Caco-2 (cell line): ENCODE results near the gene PDE4D. TPM values are rescaled to one million over a fixed set of nuclear protein-coding genes. Genes with fewer than 3 reads are reported as not detected.

Experiments used
- BruUV-seq: library from RNA; stranded (reverse); fragments of 400-500 nt; replicated peaks from 2 replicates; lab custom pipeline; 2021; lab: Mats Ljungman, UMichigan
- CTCF ChIA-PET: fragments of 300-600 bp; sonication (Branson Sonifier 250); formaldehyde crosslinking; loops from one replicate; lab custom pipeline; 2022; ENCODE audit warnings: antibody characterized with exemption; lab: Charles Lee
- POLR2A ChIA-PET: fragments of 300-600 bp; sonication (Branson Sonifier 250); formaldehyde crosslinking; loops from one replicate; lab custom pipeline; 2022; ENCODE audit warnings: antibody characterized with exemption; lab: Charles Lee
- DNase-seq, 2 experiments: peaks; one replicate each; pipeline versions ENCODE4 v3.0.0 to v3.0.0-alpha.2; 2020 to 2022
- H3K27me3 ChIP-seq: replicated peaks from 2 replicates; pipeline ENCODE4 v1.6.0; 2011; ENCODE audit warnings: low read length; ENCODE audit not compliant: control insufficient read depth, insufficient read depth
- H3K36me3 ChIP-seq: 2 replicates; pipeline ENCODE4 v1.5.1; 2011; ENCODE audit warnings: low read length; ENCODE audit not compliant: control insufficient read depth, insufficient read depth
- H3K4me1 ChIP-seq: fragments of 250-450 bp; sonication (Bioruptor Pico); 2 replicates; pipeline ENCODE4 v1.5.1; 2020; ENCODE audit warnings: mild to moderate bottlenecking
- H3K4me3 ChIP-seq: 2 replicates; pipeline ENCODE4 v1.5.1; 2011; ENCODE audit warnings: low read depth, mild to moderate bottlenecking, control low read depth, low read length
- H3K9me3 ChIP-seq: fragments of 250-450 bp; sonication (Bioruptor Pico); 2 replicates; pipeline ENCODE4 v1.5.1; 2020; ENCODE audit warnings: mild to moderate bottlenecking, moderate library complexity
- H3K27ac Mint-ChIP-seq: one replicate; pipeline ENCODE4 v1.8.0; 2022; ENCODE audit warnings: mixed read lengths; ENCODE audit not compliant: unreplicated experiment
- H3K27me3 Mint-ChIP-seq: one replicate; pipeline ENCODE4 v1.8.0; 2022; ENCODE audit warnings: mixed read lengths; ENCODE audit not compliant: insufficient read depth, unreplicated experiment
- H3K36me3 Mint-ChIP-seq: one replicate; pipeline ENCODE4 v1.8.0; 2022; ENCODE audit warnings: mild to moderate bottlenecking, mixed read lengths; ENCODE audit not compliant: insufficient read depth, unreplicated experiment
- H3K4me1 Mint-ChIP-seq: one replicate; pipeline ENCODE4 v1.8.0; 2022; ENCODE audit warnings: low read depth, mixed read lengths; ENCODE audit not compliant: unreplicated experiment
- H3K4me3 Mint-ChIP-seq: one replicate; pipeline ENCODE4 v1.8.0; 2022; ENCODE audit warnings: mild to moderate bottlenecking, moderate library complexity, mixed read lengths; ENCODE audit not compliant: unreplicated experiment
- H3K9me3 Mint-ChIP-seq: one replicate; pipeline ENCODE4 v1.8.0; 2022; ENCODE audit warnings: mixed read lengths; ENCODE audit not compliant: unreplicated experiment
- intact Hi-C: fragments of 100-400 bp; cut with micrococcal nuclease; formaldehyde crosslinking; loops from one replicate; pipeline ENCODE4 v1.10.0; 2022; ENCODE audit not compliant: unreplicated experiment
- total RNA-seq: library from RNA; stranded (reverse); gene quantifications from 2 replicates; pipeline ENCODE4 v1.2.3, GENCODE V29; 2022
- TF ChIP-seq, protein P1 (sequence below), 2 experiments: fragments of 200-600 bp in 1 of 2; IDR thresholded peaks; 1 replicate in 1 of 2; 2 replicates in 1 of 2; pipeline versions ENCODE4 v1.5.1 to v1.8.0; 2011 to 2022; ENCODE audit warnings: antibody characterized with exemption in 1 of 2, control low read depth in 1 of 2, inconsistent platforms in 1 of 2, low read depth in 1 of 2, low read length in 1 of 2, mild to moderate bottlenecking in 1 of 2, moderate library complexity in 1 of 2; ENCODE audit not compliant: insufficient read depth in 1 of 2, severe bottlenecking in 1 of 2, unreplicated experiment in 1 of 2

PDE4D gene
- total RNA-seq, 1 experiment from 2014 or later = 89.8 TPM

DNA sequence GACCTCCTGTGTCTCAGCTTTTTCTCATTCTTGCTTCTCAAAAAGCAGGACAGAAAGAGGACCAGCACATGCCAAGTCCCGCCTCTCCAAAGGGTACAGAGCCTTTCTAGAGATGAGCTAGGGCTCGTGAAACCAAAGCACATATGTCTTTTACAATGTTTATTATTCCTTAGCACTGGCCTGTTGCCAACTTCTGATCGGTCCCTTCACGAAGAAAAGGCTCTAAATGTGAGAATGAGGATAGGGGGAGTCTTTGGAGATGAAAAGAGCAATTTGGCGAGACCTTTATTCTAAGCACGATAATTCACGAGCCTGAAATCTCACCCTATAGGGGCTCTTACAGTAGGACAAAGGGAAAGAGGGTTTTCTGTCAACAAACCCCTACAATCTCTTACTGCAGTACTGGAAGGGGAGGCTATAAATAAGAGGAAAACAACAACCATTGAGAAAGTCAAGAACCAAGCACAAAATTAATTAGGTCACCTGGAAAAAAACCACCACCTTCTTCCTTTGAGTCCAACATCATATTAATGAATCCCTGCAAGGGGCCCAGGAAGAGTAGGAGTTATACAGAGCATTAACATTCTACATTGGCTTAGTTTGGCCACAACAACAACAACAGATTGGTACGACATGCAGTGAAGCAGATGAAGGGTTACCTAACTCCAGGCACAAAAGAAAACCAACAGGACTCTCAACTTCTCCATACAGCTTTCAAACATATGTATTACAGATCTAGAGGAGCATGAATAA lies 309.5 kb downstream of the PDE4D start:
- H3K27ac Mint-ChIP-seq = no peak overlapping the region
- intact Hi-C loops = loop anchor here (5.0 kb wide), 1 partner anchor 57 kb away; no protein-coding TSS in a partner anchor
- Histone ChIP-seq H3K27me3 (no peaks in the 10 kb centered on the region), H3K4me3 (no peak overlapping the region), H3K4me1 (peaks cover 26% of the 10 kb centered on the region), H3K36me3 (no peaks in the 10 kb centered on the region), H3K9me3 (no peaks in the 10 kb centered on the region)
- TF ChIP-seq, protein P1, sequence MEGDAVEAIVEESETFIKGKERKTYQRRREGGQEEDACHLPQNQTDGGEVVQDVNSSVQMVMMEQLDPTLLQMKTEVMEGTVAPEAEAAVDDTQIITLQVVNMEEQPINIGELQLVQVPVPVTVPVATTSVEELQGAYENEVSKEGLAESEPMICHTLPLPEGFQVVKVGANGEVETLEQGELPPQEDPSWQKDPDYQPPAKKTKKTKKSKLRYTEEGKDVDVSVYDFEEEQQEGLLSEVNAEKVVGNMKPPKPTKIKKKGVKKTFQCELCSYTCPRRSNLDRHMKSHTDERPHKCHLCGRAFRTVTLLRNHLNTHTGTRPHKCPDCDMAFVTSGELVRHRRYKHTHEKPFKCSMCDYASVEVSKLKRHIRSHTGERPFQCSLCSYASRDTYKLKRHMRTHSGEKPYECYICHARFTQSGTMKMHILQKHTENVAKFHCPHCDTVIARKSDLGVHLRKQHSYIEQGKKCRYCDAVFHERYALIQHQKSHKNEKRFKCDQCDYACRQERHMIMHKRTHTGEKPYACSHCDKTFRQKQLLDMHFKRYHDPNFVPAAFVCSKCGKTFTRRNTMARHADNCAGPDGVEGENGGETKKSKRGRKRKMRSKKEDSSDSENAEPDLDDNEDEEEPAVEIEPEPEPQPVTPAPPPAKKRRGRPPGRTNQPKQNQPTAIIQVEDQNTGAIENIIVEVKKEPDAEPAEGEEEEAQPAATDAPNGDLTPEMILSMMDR (IDR thresholded peaks at IDR 0.05; ENCODE audit: insufficient read depth in 1 of 2, low read depth in 1 of 2, low read length in 1 of 2, severe bottlenecking in 1 of 2, unreplicated experiment in 1 of 2) = no peak
- BruUV-seq = no TSS peak
- DNase-seq = no peak
- H3K4me1 Mint-ChIP-seq = peaks cover 16% of the 10 kb centered on the region
- no peaks in the 10 kb centered on the region for H3K36me3 Mint-ChIP-seq
- ChIA-PET POLR2A (no interaction called here), CTCF (no interaction called here)
- H3K4me3 Mint-ChIP-seq = no peak overlapping the region
- no peaks in the 10 kb centered on the region for H3K9me3 Mint-ChIP-seq
- H3K27me3 Mint-ChIP-seq = no peaks in the 10 kb centered on the region

DNA sequence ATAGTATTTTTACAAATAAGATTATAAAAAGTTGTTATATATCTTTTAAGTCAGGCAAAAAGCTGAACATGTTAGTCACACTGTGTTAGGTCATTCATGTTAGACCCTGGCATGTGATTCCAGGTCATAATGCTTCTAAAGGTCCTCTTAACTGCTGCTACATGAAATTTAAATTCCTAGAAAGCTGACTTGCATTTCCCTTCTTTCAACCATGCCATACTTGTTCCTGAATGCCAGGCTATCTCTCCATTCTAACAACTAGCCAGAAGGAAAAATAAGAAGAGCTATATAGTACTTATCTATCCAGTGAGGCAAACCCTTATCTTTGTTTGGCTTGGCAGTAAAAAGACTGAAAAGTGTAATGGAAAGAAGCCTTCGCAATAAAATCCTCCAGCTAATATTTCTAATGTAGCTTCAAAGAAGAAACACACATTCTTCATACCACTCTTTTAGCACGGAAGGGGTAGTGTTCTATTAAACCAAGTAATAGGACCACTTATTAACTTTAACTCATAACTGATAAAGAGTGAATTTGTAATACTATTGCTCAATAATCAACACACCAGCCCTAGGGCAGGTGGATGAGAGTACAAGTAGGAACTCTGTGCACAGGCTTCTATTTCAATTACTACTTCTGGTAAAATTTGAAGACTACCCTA lies 310.2 kb downstream of the PDE4D start:
- TF ChIP-seq, protein P1 (IDR thresholded peaks at IDR 0.05; ENCODE audit: insufficient read depth in 1 of 2, low read depth in 1 of 2, low read length in 1 of 2, severe bottlenecking in 1 of 2, unreplicated experiment in 1 of 2) = no peak
- intact Hi-C loops = loop anchor here (5.0 kb wide), 1 partner anchor 56 kb away; no protein-coding TSS in a partner anchor
- H3K9me3 Mint-ChIP-seq = no peaks in the 10 kb centered on the region
- no peaks in the 10 kb centered on the region for H3K27me3 ChIP-seq
- H3K27me3 Mint-ChIP-seq = no peaks in the 10 kb centered on the region
- no peaks in the 10 kb centered on the region for H3K9me3 ChIP-seq
- peaks cover 23% of the 10 kb centered on the region for H3K4me1 ChIP-seq
- CTCF ChIA-PET = no interaction called here
- BruUV-seq = no TSS peak
- no peaks in the 10 kb centered on the region for H3K36me3 ChIP-seq
- H3K36me3 Mint-ChIP-seq = no peaks in the 10 kb centered on the region
- no peak overlapping the region for H3K27ac Mint-ChIP-seq
- POLR2A ChIA-PET = no interaction called here
- no peak overlapping the region for H3K4me3 Mint-ChIP-seq
- peaks cover 22% of the 10 kb centered on the region for H3K4me1 Mint-ChIP-seq
- DNase-seq = peak in 1 of 2 experiments; percentile 24
- no peak overlapping the region for H3K4me3 ChIP-seq

DNA sequence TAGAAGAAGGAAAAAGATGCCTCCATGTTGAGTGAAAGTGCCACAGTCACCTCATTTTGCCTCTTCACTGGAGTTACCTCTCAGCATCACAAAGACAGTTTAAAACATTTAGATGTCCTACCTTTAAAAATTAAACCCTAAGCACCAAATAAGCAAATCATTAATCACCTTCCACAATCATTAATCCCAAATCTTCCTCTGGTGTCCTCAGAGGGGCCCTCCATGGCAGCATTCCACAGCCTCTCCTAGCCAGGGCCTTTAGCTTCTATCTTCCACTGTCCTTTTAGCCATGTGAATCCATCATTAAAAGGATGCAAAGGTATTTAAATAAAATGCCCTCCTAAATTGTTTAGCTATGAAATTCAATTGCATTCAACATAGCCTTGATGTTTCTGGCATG lies 310.8 kb downstream of the PDE4D start:
- intact Hi-C loops = loop anchor here (5.0 kb wide), 1 partner anchor 55 kb away; no protein-coding TSS in a partner anchor

More for the DNA sequence above, 310.8 kb downstream of the PDE4D start:
- Mint-ChIP-seq H3K27ac (no peak overlapping the region), H3K4me1 (peaks cover 16% of the 10 kb centered on the region), H3K9me3 (no peaks in the 10 kb centered on the region), H3K27me3 (no peaks in the 10 kb centered on the region), H3K4me3 (no peak overlapping the region), H3K36me3 (no peaks in the 10 kb centered on the region)
- no peak overlapping the region for H3K4me3 ChIP-seq
- ChIA-PET POLR2A (no interaction called here), CTCF (no interaction called here)
- TF ChIP-seq, protein P1 (IDR thresholded peaks at IDR 0.05; ENCODE audit: insufficient read depth in 1 of 2, low read depth in 1 of 2, low read length in 1 of 2, severe bottlenecking in 1 of 2, unreplicated experiment in 1 of 2) = no peak
- no peaks in the 10 kb centered on the region for H3K36me3 ChIP-seq
- no peaks in the 10 kb centered on the region for H3K9me3 ChIP-seq
- no peaks in the 10 kb centered on the region for H3K27me3 ChIP-seq
- H3K4me1 ChIP-seq = peaks cover 20% of the 10 kb centered on the region; the same call in 1 of the 2 replicates
- no TSS peak for BruUV-seq
- no peak for DNase-seq
